ENCODE data around the gene CT45A10.
"Not testable (repeated sequence)": the region's sequence is repeated elsewhere in the genome, so short reads cannot be mapped to it uniquely, and the experiment has no call there.

CT45A10 gene, protein sequence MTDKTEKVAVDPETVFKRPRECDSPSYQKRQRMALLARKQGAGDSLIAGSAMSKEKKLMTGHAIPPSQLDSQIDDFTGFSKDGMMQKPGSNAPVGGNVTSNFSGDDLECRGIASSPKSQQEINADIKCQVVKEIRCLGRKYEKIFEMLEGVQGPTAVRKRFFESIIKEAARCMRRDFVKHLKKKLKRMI

DNA sequence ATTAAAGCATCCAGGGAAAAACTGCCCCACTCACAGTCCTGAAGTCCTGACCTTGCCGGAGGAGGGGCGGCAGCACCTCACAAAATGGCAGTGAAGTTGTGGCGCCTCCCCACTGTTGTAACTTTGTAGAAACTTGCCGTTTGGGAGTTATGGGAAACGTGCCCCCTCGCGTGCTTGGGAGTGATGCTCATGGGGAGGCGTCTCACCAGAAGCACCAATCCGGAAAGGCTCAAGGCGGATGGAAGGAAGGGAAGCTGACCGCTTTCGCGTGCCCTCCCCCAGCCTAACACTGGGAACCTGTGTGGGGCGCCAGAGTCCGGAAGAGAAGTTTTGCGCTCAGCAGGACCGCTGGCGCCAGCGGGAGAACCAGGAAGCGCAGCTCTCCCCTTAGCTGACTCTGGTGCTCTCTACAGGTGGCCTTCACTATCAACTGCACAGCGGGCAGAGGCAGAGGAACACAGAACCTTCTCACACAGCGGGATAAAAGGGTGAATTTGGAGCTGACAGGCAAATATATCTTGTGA is at the start of gene CT45A10, which contains the start of gene SAGE1:
TSS of gene CT45A10 (minus strand) at position 151 of the 524 bp plus-strand sequence. CDS start 8,100 bp downstream, outside the sequence.
TSS of gene SAGE1 (plus strand) at position 423 of the 524 bp plus-strand sequence. CDS start 2,527 bp downstream, outside the sequence.
- no peak for DNase-seq

- no peak for DNase-seq
Measured at GRCh38 chrX:135931644-135932487, 38.6 kb upstream of the CT45A10 start.

GRCh38 chrX:135927897-135928296 is 34.7 kb upstream of the CT45A10 start:
- no peak for DNase-seq

GRCh38 chrX:135923353-135923752 is 30.1 kb upstream of the CT45A10 start:
- no peak for DNase-seq

GRCh38 chrX:135920516-135920915 is 27.3 kb upstream of the CT45A10 start:
- DNase-seq, result not testable (repeated sequence)

DNA sequence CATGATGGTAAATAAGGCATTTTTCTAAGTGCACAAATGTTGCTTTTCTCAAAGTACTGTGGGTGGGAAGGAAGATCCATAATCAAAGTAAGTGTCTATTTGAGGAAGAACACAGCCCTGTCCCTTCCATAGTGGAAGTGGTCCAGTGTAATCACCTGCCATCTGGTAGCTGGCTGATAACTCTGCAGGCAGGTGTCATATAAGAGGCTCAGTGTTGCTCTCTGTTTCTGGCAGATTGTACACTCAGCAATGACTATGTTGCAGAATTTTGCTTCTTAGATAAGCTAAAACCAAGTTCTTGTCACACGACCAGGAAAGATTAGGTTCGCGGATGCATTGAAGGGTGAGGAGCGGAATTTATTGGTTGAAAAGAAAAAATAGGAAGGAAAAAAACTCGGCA is 21.2 kb upstream of the CT45A10 start:
- DNase-seq, result no peak

DNA sequence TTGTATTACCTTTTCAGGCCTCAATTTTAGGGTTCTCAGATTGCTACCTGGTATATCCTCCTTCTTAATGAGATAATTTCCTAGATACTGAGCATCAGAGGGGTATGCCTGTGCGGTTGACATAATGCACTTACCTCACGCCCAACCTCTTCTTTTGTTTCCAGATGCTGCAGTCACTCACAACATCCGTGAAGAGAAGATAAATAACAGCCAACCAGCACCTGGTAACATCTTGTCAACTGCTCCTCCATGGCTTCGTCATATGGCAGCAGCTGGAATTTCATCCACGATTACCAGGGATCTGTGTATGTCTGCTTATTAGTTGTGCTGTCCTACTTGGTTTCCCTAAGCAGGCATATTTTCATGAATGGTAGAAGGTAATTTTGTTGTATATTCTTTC is 17.0 kb upstream of the CT45A10 start:
- DNase-seq, result no peak

- DNase-seq, result no peak
Measured at GRCh38 chrX:135892781-135893180, 463 bp downstream of the CT45A10 start.

DNA sequence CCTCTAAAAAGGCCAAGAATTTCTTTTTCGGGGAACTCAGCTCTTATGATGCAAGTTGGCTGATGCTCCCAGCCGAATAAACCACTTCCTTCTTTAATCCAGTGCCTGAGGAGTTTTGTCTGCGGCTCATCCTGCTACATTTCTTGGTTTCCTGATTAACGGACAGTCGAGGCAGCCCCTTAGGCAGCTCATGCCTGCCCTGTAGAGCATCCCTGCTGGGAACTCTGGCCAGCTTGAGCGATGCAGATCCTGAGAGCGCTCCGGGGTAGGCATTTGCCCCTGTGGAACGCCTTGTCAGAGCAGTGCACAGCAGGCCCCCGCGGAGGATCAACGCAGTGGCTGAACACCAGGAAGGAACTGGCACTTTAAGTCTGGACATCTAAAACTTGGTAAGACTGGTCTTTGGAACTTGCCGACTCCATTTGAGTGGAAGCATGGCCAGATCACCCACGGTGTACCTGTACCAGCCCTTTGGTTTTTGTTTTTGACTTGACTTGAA is 3.1 kb downstream of the CT45A10 start:
- DNase-seq, result no peak

- DNase-seq, result not testable (repeated sequence)
Measured at GRCh38 chrX:135888976-135889375, 4.3 kb downstream of the CT45A10 start.

- not testable (repeated sequence) for DNase-seq
Measured at GRCh38 chrX:135888230-135888629, 5.0 kb downstream of the CT45A10 start.

GRCh38 chrX:135882741-135883140 is 10.5 kb downstream of the CT45A10 start:
- not testable (repeated sequence) for DNase-seq

GRCh38 chrX:135871712-135872111 is 21.5 kb downstream of the CT45A10 start, which contains the start of gene CT45A9:
CT45A9 (minus strand) TSS chrX:135871812; CDS start chrX:135868061, 3,751 bp downstream.
- DNase-seq, result not testable (repeated sequence)

- not testable (repeated sequence) for DNase-seq
Measured at GRCh38 chrX:135854438-135854837, 38.8 kb downstream of the CT45A10 start, which contains the start of gene CT45A8. CT45A8 (minus strand) TSS chrX:135854538; CDS start chrX:135850783, 3,755 bp downstream.

GRCh38 chrX:135837180-135837579 is 56.1 kb downstream of the CT45A10 start, which contains the start of gene CT45A7:
CT45A7 (minus strand) TSS chrX:135837280; CDS start chrX:135833533, 3,747 bp downstream.
- DNase-seq, result not testable (repeated sequence)
